C1 segment of cervical spinal cord (tissue), 14 donors: ENCODE data around the gene HS3ST2.
"Not testable (repeated sequence)": the region's sequence is repeated elsewhere in the genome, so short reads cannot be mapped to it uniquely, and the experiment has no call there.

Source experiments
- DNase-seq, 14 donors: peaks; one replicate each; lab custom pipeline; 2025; lab: John Stamatoyannopoulos, UW

HS3ST2 gene

GRCh38 chr16:22932032-22932771, 118.2 kb downstream of the HS3ST2 start:
- DNase-seq, result no peak

DNA sequence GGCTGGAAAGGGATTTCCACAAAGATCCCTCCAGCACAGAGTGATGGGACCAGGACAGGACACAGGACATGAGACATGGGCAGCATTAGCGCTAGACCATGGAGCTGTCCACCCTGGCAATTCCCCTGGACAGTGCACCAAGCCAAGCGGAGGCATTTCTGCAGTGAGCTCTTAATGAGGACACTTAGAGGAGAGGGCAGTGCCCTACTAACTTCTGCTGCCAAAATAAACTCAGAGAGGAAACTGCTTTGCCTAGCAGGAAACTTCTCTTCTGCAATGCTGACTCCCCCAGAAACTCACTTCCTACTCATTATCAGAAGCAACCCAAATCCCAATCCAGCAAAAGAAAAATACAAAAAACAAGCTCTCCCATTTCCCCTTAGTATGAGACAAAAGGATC, 119.2 kb downstream of the HS3ST2 start:
- DNase-seq, result peak in 1 of 14 donors; percentile 1

GRCh38 chr16:22934786-22935185, 120.8 kb downstream of the HS3ST2 start:
- no peak for DNase-seq

GRCh38 chr16:22937169-22937568, 123.2 kb downstream of the HS3ST2 start:
- DNase-seq, result no peak

DNA sequence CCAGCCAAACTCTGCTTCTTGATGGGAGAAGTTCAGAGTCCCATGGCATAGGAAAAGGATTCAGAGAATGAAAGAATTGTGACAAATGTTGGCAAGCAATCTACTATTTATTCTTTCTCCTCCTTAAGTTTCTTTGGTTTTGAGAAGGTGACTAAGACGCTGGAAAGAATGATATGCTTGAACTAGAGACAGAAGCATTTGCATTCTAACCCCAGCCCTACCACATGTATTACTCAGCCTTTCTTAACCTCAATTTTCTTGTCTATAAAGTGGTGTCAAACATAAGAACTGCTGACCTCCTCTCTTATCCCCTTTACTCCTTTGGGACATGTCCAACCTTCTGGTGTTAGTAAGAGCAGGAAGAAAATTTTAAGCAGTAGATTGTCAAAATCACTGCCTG, 124.7 kb downstream of the HS3ST2 start:
- DNase-seq, result no peak

DNA sequence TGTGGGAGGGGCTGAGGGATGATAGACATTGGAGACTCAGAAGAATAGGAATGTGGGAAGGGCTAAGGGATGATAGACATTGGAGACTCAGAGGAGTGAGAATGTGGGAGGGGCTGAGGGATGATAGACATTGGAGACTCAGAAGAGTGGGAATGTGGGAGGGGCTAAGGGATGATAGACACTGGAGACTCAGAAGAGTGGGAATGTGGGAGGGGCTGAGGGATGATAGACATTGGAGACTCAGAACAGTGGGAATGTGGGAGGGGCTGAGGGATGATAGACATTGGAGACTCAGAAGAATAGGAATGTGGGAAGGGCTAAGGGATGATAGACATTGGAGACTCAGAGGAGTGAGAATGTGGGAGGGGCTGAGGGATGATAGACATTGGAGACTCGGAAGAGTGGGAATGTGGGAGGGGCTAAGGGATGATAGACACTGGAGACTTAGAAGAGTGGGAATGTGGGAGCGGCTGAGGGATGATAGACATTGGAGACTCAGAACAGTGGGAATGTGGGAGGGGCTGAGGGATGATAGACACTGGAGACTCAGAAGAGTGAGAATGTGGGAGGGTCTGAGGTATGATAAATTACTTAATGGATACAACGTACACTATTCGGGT, 125.9 kb downstream of the HS3ST2 start:
- DNase-seq, result not testable (repeated sequence)

- DNase-seq, result no peak
These were observed 128.1 kb downstream of the HS3ST2 start for GRCh38 chr16:22941970-22942501.

- no peak for DNase-seq
These were observed 128.8 kb downstream of the HS3ST2 start for GRCh38 chr16:22942811-22943210.

- DNase-seq, result peak in 1 of 14 donors; percentile 0
These were observed 131.4 kb downstream of the HS3ST2 start for GRCh38 chr16:22945361-22945760.

GRCh38 chr16:22946433-22946832, 132.5 kb downstream of the HS3ST2 start:
- no peak for DNase-seq

GRCh38 chr16:22948058-22948602, 134.2 kb downstream of the HS3ST2 start:
- peak in 2 of 14 donors; percentile 5 to 32 for DNase-seq

GRCh38 chr16:22948603-22949368, 134.8 kb downstream of the HS3ST2 start:
- peak in 8 of 14 donors; percentile 1 to 27 (median 12) for DNase-seq

DNA sequence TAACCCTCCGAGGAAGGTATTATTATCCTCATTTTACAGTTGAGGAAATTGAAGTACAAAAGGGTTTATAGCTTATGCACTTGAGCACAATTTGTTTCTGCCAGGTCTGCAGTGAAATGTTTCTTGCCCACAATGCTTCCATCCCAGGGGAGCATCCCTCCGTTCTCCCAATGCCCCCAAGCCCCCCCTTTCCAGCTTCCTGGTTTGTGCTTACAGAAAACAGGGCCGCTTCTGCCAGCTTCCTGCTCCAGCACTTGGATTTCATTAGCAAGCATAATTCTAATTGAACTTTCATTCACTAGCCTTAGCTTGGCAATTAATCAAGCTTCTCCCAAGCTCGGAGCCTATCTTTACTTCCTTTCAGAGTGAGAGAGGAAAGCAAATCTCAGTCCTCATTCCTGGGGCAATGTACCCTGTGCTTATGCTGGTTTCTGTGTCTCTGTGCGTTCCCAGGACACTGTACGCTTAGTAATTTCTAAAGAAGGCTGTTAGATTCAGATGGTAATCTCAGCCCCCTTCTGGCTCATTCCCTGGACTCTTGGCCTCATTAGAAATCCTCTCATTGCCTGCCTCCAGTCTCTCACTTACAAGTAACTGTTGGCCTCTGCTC, 141.6 kb downstream of the HS3ST2 start:
- no peak for DNase-seq

DNA sequence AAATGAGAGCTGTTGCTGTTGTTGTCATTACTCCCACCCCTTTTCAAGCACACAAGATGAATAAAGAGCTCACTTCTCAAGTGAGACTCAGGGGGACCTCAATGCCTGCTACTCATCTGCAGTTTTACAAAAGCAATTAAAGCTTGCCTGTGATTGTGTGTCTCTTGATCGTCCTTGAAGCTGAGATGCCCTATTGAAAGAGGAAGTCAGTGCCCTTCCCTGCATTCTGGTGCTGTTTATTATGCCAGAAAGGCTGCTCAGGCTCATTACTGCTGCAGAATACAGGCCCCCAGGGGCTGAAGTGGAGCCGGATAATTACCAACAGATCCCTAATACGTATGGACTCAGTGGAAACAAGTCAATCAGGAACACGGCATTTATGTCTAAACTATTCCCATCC, 147.2 kb downstream of the HS3ST2 start:
- DNase-seq, result no peak

DNA sequence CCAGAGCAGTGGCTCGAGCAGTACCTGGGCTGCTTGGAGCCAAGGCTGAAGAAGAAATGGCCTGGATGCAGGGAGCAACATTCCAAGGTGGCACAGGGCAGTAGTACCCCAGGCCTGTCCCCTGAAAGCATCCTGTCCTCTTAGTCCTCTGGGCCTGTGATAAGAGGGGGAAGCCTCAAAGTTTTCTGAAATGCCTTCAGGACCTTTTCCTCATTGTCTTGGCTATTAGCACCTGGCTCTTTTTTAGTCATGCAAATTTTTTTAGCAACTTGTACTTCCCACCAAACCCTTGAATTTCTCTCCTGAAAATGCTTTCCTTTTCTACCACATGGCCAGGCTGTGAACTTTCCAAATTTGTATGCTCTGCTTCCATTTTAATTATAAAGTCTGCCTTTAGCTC, 148.9 kb downstream of the HS3ST2 start:
- no peak for DNase-seq
